ENCODE measurements around the gene PLCB1.
A peak's percentile ranks its signal among the peaks of the same experiment; 100 is the strongest.

Gene PLCB1

GRCh38 chr20:8301655-8302054 lies 169.6 kb downstream of the PLCB1 start:
- no peak for DNase-seq (ENCODE audit: low read depth, low spot score)

GRCh38 chr20:8303651-8304050 lies 171.6 kb downstream of the PLCB1 start:
- no peak for DNase-seq (ENCODE audit: low read depth, low spot score)

GRCh38 chr20:8304124-8304816 lies 172.2 kb downstream of the PLCB1 start:
- no peak for DNase-seq (ENCODE audit: low read depth, low spot score)

- peak; percentile 64 for DNase-seq (ENCODE audit: low read depth, low spot score)
These were observed 173.4 kb downstream of the PLCB1 start for GRCh38 chr20:8305449-8305978.

- DNase-seq (ENCODE audit: low read depth, low spot score) = no peak
These were observed 174.9 kb downstream of the PLCB1 start for GRCh38 chr20:8306937-8307336.

GRCh38 chr20:8309634-8310033 lies 177.6 kb downstream of the PLCB1 start:
- DNase-seq (ENCODE audit: low read depth, low spot score) = no peak

- DNase-seq (ENCODE audit: low read depth, low spot score) = no peak
These were observed 178.6 kb downstream of the PLCB1 start for GRCh38 chr20:8310618-8311017.

GRCh38 chr20:8313073-8313472 lies 181.0 kb downstream of the PLCB1 start:
- DNase-seq (ENCODE audit: low read depth, low spot score) = no peak

GRCh38 chr20:8315639-8316573 lies 183.8 kb downstream of the PLCB1 start:
- no peak for DNase-seq (ENCODE audit: low read depth, low spot score)

- no peak for DNase-seq (ENCODE audit: low read depth, low spot score)
These were observed 185.4 kb downstream of the PLCB1 start for GRCh38 chr20:8317448-8317847.

GRCh38 chr20:8318965-8319625 lies 187.0 kb downstream of the PLCB1 start:
- no peak for DNase-seq (ENCODE audit: low read depth, low spot score)

- no peak for DNase-seq (ENCODE audit: low read depth, low spot score)
These were observed 188.2 kb downstream of the PLCB1 start for GRCh38 chr20:8320306-8320705.

- DNase-seq (ENCODE audit: low read depth, low spot score) = no peak
These were observed 188.9 kb downstream of the PLCB1 start for GRCh38 chr20:8321001-8321400.

- DNase-seq (ENCODE audit: low read depth, low spot score) = no peak
These were observed 190.7 kb downstream of the PLCB1 start for GRCh38 chr20:8322662-8323217.

- no peak for DNase-seq (ENCODE audit: low read depth, low spot score)
These were observed 194.1 kb downstream of the PLCB1 start for GRCh38 chr20:8326191-8326590.

GRCh38 chr20:8326899-8327298 lies 194.8 kb downstream of the PLCB1 start:
- DNase-seq (ENCODE audit: low read depth, low spot score) = no peak

- DNase-seq (ENCODE audit: low read depth, low spot score) = no peak
These were observed 196.1 kb downstream of the PLCB1 start for GRCh38 chr20:8328189-8328588.

- no peak for DNase-seq (ENCODE audit: low read depth, low spot score)
These were observed 198.3 kb downstream of the PLCB1 start for GRCh38 chr20:8330319-8330784.

GRCh38 chr20:8330785-8331695 lies 199.0 kb downstream of the PLCB1 start:
- no peak for DNase-seq (ENCODE audit: low read depth, low spot score)

GRCh38 chr20:8331740-8332412 lies 199.8 kb downstream of the PLCB1 start:
- no peak for DNase-seq (ENCODE audit: low read depth, low spot score)

Measured in iPS DF 19.7 (cell line).